Sciatic nerve (tissue), 2 donors: ENCODE data around the gene NUP98. TPM values are rescaled to one million over a fixed set of nuclear protein-coding genes. Genes with fewer than 3 reads are reported as not detected.
"Not testable (repeated sequence)": the region's sequence is repeated elsewhere in the genome, so short reads cannot be mapped to it uniquely, and the experiment has no call there.

ENCODE experiments used
- ATAC-seq: fragments of 200-7000 bp; cut with Tn5 transposase; one replicate; pipeline ENCODE4 v1.9.1; 2020; ENCODE audit warnings: mild to moderate bottlenecking, moderate library complexity
- DNase-seq: peaks from one replicate; pipeline ENCODE4 v3.0.0-alpha.2; 2020; ENCODE audit warnings: low spot score
- intact Hi-C: fragments of 100-400 bp; cut with DNase I; formaldehyde crosslinking; loops from one replicate; pipeline ENCODE4 v1.14.2; 2022
- total RNA-seq: library from RNA; stranded (reverse); fragmentation: NEBNext Ultra II Directional; extraction: Animal tissue kit (Norgen Biotek cat#: 25700); gene quantifications from one replicate; pipeline ENCODE4 v1.2.1, GENCODE V29; 2021
- donor health status: DM: no; HTN: no; CAD: no.
- donor health status: DM: no; HTN: no; CAD: no.

The NUP98 gene
- total RNA-seq, 1 donor from 2014 or later, result 93.1 TPM

DNA sequence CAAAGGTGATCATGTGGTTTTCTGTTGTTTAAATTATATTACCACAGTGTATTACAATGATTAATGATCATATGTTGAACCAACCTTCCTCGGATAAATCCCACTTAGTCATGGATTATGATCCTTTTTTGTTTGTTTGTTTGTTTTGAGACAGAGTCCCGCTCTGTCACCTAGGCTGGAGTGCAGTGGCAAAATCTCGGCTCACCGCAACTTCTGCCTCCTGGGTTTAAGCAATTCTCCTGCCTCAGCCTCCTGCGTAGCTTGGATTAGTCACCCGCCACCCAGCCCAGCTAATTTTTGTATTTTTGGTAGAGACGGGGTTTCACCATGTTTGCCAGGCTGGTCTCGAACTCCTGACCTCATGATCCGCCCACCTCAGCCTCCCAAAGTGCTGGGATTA is 30.5 kb downstream of the NUP98 start:
- DNase-seq, intact Hi-C loops: not testable (repeated sequence)

GRCh38 chr11:3764266-3764665 is 33.1 kb downstream of the NUP98 start:
- no peak for DNase-seq
- ATAC-seq, result no peak
- intact Hi-C loops, result no loop called here

More for the DNA sequence above, 30.5 kb downstream of the NUP98 start:
- ATAC-seq, result not testable (repeated sequence)

DNA sequence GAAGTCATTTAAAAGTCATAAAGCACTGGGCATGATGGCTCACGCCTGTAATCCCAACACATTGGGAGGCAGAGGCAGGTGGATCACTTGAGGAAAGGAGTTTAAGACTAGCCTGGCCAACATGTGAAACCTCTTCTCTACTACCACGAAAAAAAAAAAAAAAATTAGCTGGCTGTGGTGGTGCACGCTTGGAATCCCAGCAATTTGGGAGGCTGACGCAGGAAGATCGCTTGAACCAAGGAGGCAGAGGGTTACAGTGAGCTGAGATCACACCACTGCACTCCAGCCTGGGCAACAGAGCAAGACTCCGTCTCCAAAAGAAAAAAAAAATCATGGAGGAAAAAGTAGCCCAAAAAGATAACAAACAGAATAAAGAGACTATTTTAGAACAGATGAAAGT is 42.2 kb downstream of the NUP98 start:
- DNase-seq, result no peak
- intact Hi-C loops, result no loop called here
- ATAC-seq, result no peak

DNA sequence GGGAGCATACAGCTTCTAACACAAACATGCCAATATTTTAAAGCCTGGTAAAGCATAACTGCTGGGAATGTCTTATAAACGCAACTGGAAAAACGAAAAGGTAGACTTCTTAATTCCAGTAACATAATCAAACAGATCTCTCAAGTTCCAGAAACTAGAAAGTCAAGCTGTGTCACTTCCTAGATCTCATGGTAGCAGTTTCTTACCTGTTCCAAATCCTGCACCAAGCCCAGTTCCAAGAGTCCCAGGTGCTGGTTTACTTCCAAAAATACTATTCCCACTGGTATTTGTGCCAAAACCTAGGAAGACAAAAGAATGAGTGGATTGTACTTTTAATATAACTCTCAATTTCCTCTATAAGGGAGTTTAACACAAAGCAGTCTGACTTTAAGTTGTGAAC is 44.2 kb downstream of the NUP98 start:
- ATAC-seq (no peak), DNase-seq (no peak)
- intact Hi-C loops, result no loop called here

DNA sequence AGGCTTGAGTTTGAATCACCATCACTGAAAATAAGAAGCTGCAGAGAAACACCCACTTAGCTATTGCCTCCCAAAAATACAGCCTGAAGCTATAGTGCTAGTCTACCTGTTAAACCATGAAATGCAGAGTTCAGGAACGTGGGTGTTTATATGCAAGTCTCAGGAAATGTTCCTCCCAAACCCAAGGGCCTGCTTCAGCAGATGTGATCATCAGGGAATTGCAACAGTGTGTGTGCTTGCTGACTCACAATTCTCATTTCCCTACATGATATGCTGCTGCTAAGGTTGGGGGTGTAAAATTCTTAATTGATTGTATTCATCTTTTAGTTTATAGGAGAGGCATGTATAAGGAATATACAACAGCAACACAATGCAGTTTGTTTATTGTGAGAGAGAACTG is 49.6 kb downstream of the NUP98 start:
- DNase-seq (no peak), ATAC-seq (no peak)
- intact Hi-C loops, result no loop called here

DNA sequence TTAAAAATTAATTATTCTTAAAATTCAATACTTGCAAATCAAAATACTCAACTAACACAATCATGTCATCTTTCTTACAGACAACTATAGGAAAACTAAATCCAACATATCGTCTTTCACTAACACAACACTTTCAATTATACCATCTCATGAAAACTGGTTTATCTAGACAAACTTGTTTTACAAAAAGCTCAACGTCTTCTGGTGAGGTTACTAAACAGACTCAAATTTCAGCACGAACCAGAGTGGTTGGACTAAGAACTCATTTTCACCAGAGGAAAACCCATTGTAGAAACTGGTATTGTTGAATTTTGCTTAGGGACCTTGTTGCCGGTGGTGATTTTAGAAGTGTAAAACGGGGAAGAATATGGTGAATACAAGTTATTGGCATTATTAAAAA is 52.2 kb downstream of the NUP98 start:
- DNase-seq (no peak), ATAC-seq (no peak)
- intact Hi-C loops, result no loop called here

DNA sequence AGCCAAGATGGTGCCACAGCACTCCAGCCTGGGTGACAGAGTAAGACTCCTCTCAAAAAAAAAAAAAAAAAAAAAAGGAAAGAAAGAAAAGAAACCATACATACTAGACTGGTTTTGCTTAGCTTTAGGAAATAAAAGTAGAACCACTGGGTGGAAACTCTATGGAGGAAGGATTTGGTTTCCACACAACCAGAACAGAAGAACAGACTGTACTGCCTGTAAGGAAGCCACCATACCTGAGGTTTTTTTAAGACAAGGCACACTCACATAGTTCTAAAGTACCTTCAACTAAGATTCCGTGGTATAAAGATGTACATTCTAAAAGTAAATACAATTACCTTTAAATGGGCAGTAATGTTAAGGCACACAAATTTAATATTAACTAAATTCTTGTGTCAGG is 58.6 kb downstream of the NUP98 start:
- DNase-seq (no peak), ATAC-seq (no peak)
- intact Hi-C loops, result no loop called here

- peak; percentile 27 for ATAC-seq
- intact Hi-C loops, result no loop called here
- no peak for DNase-seq
Observed at GRCh38 chr11:3738241-3738640, 59.1 kb downstream of the NUP98 start.

- no peak for ATAC-seq
- DNase-seq, result no peak
- intact Hi-C loops, result no loop called here
Observed at GRCh38 chr11:3737386-3737933, 59.9 kb downstream of the NUP98 start.

DNA sequence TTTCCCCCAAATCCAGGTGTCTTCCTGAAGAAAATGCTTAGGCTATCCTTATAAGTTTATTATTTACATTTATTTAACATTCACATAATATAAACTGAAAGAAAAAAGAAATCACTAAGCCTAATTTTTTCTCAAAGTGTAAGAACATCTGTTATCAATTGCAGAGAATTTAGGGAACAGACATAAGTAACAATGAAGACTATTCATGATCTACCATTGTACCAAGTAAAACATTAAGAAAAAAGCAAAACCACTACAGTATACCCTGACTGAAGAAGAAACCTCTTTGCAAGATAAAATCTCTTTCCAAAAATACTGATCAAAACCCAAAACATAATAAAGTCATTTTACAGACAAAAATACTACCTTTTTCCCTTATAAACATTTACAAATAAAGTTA is 60.5 kb downstream of the NUP98 start:
- ATAC-seq (peak; percentile 80), DNase-seq (no peak)
- intact Hi-C loops, result no loop called here

GRCh38 chr11:3735827-3736226 is 61.5 kb downstream of the NUP98 start:
- intact Hi-C loops, result no loop called here
- ATAC-seq, result no peak
- no peak for DNase-seq

DNA sequence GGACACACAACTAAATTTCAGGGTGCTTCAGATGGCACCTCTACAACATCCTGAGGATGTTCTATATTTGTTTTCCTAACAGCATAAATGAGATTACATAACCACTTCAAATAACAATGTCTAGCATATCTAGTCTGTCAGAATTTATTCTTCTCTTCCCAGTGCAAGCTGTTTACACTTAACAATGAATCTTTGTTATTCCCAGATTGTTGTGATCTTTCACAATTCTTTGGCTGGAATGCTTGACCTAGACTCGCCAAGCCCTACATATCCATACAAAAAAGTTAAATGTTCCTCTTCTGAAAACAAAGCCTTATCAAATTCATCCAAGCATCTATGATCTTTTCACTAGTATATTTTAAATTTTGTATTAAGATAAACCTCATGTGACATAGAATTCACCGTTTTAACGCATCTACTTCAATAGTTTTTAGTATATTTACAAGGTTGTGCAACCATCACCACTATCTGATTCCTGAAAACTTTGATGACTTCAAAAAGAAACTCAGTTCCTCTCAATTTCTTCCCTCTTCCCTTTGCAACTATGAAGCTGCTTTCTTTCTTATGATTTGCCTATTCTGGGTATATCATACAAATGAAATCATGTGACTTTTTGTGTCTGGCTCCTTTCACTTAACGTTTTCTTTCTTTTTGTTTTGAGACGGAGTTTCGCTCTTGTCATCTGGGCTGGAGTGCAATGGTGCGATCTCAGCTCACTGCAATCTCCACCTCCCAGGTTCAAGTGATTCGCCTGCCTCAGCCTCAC is 64.5 kb downstream of the NUP98 start:
- DNase-seq, result no peak
- peak; percentile 72 for ATAC-seq
- intact Hi-C loops, result no loop called here

GRCh38 chr11:3723014-3723708 is 74.2 kb downstream of the NUP98 start:
- peak; percentile 62 for ATAC-seq
- no peak for DNase-seq
- intact Hi-C loops, result no loop called here

GRCh38 chr11:3722100-3722499 is 75.3 kb downstream of the NUP98 start:
- ATAC-seq (no peak), DNase-seq (no peak)
- intact Hi-C loops, result no loop called here

- intact Hi-C loops, result no loop called here
- DNase-seq, result no peak
- ATAC-seq, result no peak
Observed at GRCh38 chr11:3720997-3721396, 76.4 kb downstream of the NUP98 start.

DNA sequence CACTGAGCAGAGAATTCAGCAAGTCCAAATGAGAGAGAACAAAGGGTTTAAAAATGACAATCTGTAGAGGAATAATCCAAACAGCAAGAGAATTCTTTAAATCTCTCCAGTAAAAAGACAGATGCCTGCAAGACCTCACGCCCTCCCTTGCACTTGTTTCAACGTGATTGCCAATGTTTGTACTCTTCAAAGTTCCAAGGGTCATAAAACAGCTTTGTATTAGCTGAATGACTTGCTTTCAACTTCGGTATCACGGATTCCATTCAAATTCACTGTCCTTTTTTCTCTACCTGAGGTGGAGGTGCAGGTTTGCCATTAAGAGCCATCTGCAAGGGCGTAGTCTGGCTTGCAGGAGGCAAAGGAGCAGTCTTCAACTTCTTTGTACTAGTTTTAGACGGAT is 85.1 kb downstream of the NUP98 start:
- intact Hi-C loops, result no loop called here
- no peak for DNase-seq
- no peak for ATAC-seq

DNA sequence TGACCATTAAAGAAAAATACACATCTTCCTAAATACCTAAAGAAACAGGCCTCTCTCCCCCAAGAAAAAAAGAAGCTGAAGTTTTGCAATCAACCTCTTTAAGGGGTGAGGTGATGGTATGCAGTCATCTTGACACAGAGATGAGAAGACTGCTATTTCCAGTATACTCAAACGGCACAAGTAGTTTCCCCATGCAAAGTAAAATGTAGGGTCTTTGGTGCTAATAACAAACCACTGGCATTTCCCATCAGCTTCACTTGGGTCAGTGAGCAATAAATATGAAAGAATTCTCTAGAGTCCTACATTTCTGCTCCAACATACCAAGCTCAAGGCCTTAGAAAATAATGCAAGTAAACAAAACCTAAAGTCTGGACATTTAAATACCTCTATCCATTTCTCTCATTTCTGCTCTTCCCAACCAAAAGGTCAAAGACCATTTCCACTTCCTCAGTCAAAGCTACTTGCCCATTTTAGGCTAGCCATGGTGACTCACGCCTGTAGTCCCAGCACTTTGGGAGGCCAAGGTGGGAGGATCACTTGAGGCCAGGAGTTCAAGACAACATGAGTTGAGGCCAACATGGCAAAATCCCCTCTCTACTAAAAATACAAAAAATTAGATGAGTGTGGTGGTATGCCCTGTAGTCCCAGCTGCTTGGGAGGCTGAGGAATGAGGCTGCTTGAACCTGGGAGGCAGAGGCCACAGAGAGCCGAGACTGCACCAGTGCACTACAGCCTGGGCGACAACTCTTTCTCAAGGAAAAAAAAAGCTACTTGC is 86.7 kb downstream of the NUP98 start:
- DNase-seq (no peak), ATAC-seq (no peak)
- intact Hi-C loops, result no loop called here

DNA sequence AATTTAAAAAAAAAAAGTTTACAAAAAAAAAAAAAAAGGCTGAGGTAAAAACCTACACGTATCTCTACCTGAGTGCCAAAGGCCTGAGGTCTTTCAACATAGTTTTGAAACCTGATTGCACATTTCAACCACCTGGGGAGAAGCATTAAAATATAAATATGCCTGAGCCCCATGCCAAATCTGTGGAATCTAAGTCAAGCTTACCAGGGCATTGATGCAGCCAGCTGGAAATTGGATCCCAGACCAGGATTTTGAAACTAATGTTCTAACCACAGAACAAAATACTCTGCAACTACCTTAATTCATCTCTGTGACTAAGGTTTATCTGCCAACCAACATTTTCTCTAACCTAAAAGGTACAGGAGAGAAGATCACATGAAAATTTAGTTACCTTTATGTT is 87.4 kb downstream of the NUP98 start:
- ATAC-seq, result no peak
- no peak for DNase-seq
- intact Hi-C loops, result no loop called here

- ATAC-seq, result no peak
- no peak for DNase-seq
- intact Hi-C loops, result no loop called here
Observed at GRCh38 chr11:3707176-3707575, 90.2 kb downstream of the NUP98 start.

GRCh38 chr11:3703383-3703782 is 94.0 kb downstream of the NUP98 start:
- ATAC-seq (no peak), DNase-seq (no peak)
- intact Hi-C loops, result no loop called here
